ENCODE measurements around the gene FRZB. TPM values are rescaled to one million over a fixed set of nuclear protein-coding genes. Genes with fewer than 3 reads are reported as not detected.
"Not testable (repeated sequence)": the region's sequence is repeated elsewhere in the genome, so short reads cannot be mapped to it uniquely, and the experiment has no call there.

The FRZB gene
- total RNA-seq, 1 experiment from 2014 or later = 1.9 TPM

GRCh38 chr2:182893666-182894065 lies 27.2 kb upstream of the FRZB start:
- Mint-ChIP-seq H3K27ac (no peak overlapping the region), H3K36me3 (no peaks in the 10 kb centered on the region), H3K4me3 (no peak overlapping the region), H3K27me3 (ENCODE audit: low read depth) (no peaks in the 10 kb centered on the region), H3K4me1 (no peaks in the 10 kb centered on the region), H3K9me3 (peaks cover 8% of the 10 kb centered on the region; the same call in 1 of the 2 replicates)
- TF ChIP-seq ZNF532 (CRISPR knock-in tag; IDR thresholded peaks at IDR 0.05; ENCODE audit: borderline replicate concordance) (no peak), IRF2 (CRISPR knock-in tag; IDR thresholded peaks at IDR 0.05; ENCODE audit: borderline replicate concordance, low read depth) (no peak), ATF2 (CRISPR knock-in tag; IDR thresholded peaks at IDR 0.05; ENCODE audit: borderline replicate concordance, low read depth) (no peak), SMAD3 (CRISPR knock-in tag; IDR thresholded peaks at IDR 0.05; ENCODE audit: borderline replicate concordance) (no peak), SP1 (CRISPR knock-in tag; conservative IDR thresholded peaks at IDR 0.05) (no peak), SMAD4 (CRISPR knock-in tag; IDR thresholded peaks at IDR 0.05) (no peak), ZNF317 (CRISPR knock-in tag; IDR thresholded peaks at IDR 0.05; ENCODE audit: borderline replicate concordance, low read depth) (no peak), GTF2I (CRISPR knock-in tag; conservative IDR thresholded peaks at IDR 0.05) (no peak), KAT7 (CRISPR knock-in tag; IDR thresholded peaks at IDR 0.05; ENCODE audit: borderline replicate concordance) (no peak), FOXP4 (CRISPR knock-in tag; IDR thresholded peaks at IDR 0.05) (no peak), AR (CRISPR knock-in tag; IDR thresholded peaks at IDR 0.05) (no peak), ZMAT4 (CRISPR knock-in tag; IDR thresholded peaks at IDR 0.05) (no peak)
- CTCF ChIA-PET = interaction anchor here (0.7 kb wide), 1 partner anchor 101 kb away, joined by 3 read pairs; no protein-coding TSS in a partner anchor
- ATAC-seq (no peak), DNase-seq (ENCODE audit: low spot score) (no peak)
- POLR2A ChIA-PET = no interaction called here

GRCh38 chr2:182893035-182893434 lies 26.6 kb upstream of the FRZB start:
- POLR2A ChIA-PET; H3K4me1 Mint-ChIP-seq; H3K27ac Mint-ChIP-seq; ATAC-seq; H3K4me3 Mint-ChIP-seq; H3K36me3 Mint-ChIP-seq; H3K9me3 Mint-ChIP-seq; H3K27me3 Mint-ChIP-seq (ENCODE audit: low read depth); DNase-seq (ENCODE audit: low spot score); CTCF ChIA-PET: not testable (repeated sequence)
